Ishikawa (cell line): ENCODE measurements around the gene PDZD7.

Experiments used
- CEBPB ChIP-seq: IDR thresholded peaks from 2 replicates; pipeline ENCODE4 v1.6.1; 2012
- CREB1 ChIP-seq: IDR thresholded peaks from 2 replicates; pipeline ENCODE4 v1.6.1; 2012; ENCODE audit warnings: low read depth
- EGR1 ChIP-seq: IDR thresholded peaks from 2 replicates; pipeline ENCODE4 v1.6.1; 2012
- EP300 ChIP-seq: IDR thresholded peaks from 2 replicates; pipeline ENCODE4 v1.6.1; 2012; ENCODE audit warnings: borderline replicate concordance
- FOXM1 ChIP-seq: IDR thresholded peaks from 2 replicates; pipeline ENCODE4 v1.6.1; 2012; ENCODE audit warnings: low read depth, borderline replicate concordance
- NFIC ChIP-seq: IDR thresholded peaks from 2 replicates; pipeline ENCODE4 v1.6.1; 2012
- RAD21 ChIP-seq: IDR thresholded peaks from 2 replicates; pipeline ENCODE4 v1.6.1; 2012; ENCODE audit warnings: low read depth
- REST ChIP-seq: IDR thresholded peaks from 2 replicates; pipeline ENCODE4 v1.6.1; 2012; ENCODE audit warnings: low read depth, mild to moderate bottlenecking
- TAF1 ChIP-seq: IDR thresholded peaks from 2 replicates; pipeline ENCODE4 v1.6.1; 2012; ENCODE audit warnings: low read depth, mild to moderate bottlenecking
- TCF12 ChIP-seq: IDR thresholded peaks from 2 replicates; pipeline ENCODE4 v1.6.1; 2012; ENCODE audit warnings: low read depth
- TEAD4 ChIP-seq: IDR thresholded peaks from 2 replicates; pipeline ENCODE4 v1.6.1; 2012
- YY1 ChIP-seq: IDR thresholded peaks from 2 replicates; pipeline ENCODE4 v1.6.1; 2012; ENCODE audit warnings: low read depth
- ZBTB7A ChIP-seq: IDR thresholded peaks from 2 replicates; pipeline ENCODE4 v1.6.1; 2012; ENCODE audit warnings: low read depth
- TF ChIP-seq, protein P1 (sequence below): IDR thresholded peaks from 2 replicates; pipeline ENCODE4 v1.6.1; 2012
- TF ChIP-seq, protein P2 (sequence below): IDR thresholded peaks from 2 replicates; pipeline ENCODE4 v1.6.1; 2012

Gene PDZD7

GRCh38 chr10:101042667-101043362 is 11.9 kb upstream of the PDZD7 start:
- TF ChIP-seq NFIC (no peak), EGR1 (no peak), YY1 (no peak), TEAD4 (0 out of 2 replicates have a peak, but pooled peaks have one; percentile 46), TAF1 (peak; percentile 65)
- TF ChIP-seq, protein P1, sequence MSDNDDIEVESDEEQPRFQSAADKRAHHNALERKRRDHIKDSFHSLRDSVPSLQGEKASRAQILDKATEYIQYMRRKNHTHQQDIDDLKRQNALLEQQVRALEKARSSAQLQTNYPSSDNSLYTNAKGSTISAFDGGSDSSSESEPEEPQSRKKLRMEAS: peak; percentile 18; the same call in 1 of the 2 replicates

DNA sequence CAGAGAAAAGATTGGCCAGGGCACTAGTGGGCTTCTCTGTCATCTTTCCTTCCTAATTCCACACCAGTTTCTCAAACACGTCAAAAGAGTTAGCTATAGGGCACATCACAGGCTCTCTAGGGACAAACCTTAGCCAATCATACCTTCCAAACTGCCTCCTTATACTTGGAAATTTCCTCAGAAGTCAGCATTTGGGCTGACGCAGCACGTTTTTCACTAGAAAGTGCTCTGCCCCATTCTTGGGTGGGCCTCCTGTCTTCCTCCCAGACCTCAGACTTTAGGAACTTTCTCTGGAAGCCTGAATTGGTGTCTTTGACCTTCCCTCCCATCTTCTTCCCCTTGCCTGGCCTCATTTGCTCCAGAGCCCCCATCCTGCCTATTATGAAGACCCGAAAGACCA is 11.2 kb upstream of the PDZD7 start:
- TF ChIP-seq NFIC (no peak), ZBTB7A (no peak), TEAD4 (no peak), CEBPB (no peak), TCF12 (no peak), EGR1 (no peak), RAD21 (no peak)
- TF ChIP-seq, protein P1: no peak
- TF ChIP-seq, protein P2, sequence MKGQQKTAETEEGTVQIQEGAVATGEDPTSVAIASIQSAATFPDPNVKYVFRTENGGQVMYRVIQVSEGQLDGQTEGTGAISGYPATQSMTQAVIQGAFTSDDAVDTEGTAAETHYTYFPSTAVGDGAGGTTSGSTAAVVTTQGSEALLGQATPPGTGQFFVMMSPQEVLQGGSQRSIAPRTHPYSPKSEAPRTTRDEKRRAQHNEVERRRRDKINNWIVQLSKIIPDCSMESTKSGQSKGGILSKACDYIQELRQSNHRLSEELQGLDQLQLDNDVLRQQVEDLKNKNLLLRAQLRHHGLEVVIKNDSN: no peak

DNA sequence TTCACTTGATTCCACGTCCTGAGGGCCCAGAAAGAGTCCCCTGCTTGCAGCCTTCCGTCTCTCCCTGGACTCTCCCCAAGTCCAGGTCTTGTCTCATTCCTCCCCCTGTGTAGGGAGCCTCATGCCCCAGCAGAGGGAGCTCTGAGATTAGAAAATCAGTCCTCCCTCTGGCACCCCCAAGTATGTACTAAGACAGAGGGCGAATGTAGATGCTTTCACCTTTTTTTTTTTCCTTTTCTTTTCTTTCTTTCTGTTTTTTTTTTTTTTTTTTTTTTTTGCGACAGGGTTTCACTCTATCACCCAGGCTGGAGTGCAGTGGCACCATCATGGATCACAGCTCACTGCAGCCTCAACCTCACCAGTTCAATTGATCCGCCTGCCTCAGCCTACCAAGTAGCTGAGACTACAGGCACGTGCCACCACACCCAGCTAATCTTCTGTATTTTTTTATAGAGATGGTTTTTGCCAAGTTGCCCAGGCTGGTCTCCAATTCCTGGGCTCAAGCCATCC is 10.4 kb upstream of the PDZD7 start:
- peak; percentile 94 for TF ChIP-seq RAD21
- TF ChIP-seq, protein P2: no peak
- TF ChIP-seq EP300: no peak
- TF ChIP-seq CREB1: no peak
- no peak for TF ChIP-seq EGR1
- TF ChIP-seq TCF12: no peak
- no peak for TF ChIP-seq ZBTB7A
- TF ChIP-seq NFIC: no peak

DNA sequence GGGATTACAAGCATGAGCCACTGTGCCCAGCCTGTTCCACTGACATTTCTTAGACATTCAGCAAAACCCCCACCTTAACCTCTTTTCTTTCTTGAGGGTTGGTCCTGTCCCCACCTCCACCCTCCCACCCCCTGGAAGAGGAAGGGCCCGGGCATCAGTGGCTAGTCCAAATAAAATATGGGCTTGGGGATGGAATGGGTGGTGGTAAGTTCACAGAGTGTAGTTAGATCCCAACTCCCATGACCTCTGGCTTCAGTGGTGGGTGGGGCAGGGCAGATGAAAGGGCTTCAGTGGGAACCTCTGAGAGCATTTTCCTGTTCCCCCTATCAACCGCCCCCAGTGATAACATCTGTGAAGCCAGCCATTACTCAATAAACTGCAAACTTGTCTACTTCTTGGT is 9.9 kb upstream of the PDZD7 start:
- TF ChIP-seq, protein P2: no peak
- TF ChIP-seq TEAD4: no peak
- TF ChIP-seq ZBTB7A: no peak
- TF ChIP-seq TAF1: no peak
- TF ChIP-seq, protein P1: no peak
- no peak for TF ChIP-seq RAD21
- TF ChIP-seq CEBPB: no peak
- no peak for TF ChIP-seq EP300

DNA sequence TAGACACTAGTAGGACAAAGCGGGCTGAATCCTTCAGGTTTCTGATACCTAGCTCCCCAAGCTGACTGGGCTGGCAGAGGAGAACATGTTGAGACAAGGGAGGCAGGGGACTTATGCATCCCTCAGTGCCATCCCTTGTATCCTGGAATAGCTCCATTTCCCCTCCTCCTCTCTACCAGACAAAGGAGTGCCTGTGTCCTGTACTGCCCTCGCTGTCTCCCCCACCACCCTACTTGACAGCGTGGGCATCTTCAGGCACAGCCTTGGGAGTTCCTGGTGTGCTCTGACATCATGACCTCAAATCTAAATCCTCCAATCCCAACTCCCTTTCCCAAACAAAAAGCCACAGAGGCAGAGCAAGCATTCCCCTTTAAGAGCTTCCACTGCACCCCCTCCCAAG is 9.1 kb upstream of the PDZD7 start:
- TF ChIP-seq TEAD4: no peak
- TF ChIP-seq EGR1: no peak
- TF ChIP-seq TAF1: no peak
- TF ChIP-seq, protein P2: no peak
- TF ChIP-seq TCF12: no peak
- no peak for TF ChIP-seq CEBPB
- TF ChIP-seq FOXM1: no peak
- TF ChIP-seq ZBTB7A: no peak
- TF ChIP-seq REST: no peak
- TF ChIP-seq RAD21: no peak
- no peak for TF ChIP-seq NFIC

- no peak for TF ChIP-seq EP300
- no peak for TF ChIP-seq EGR1
- no peak for TF ChIP-seq REST
- no peak for TF ChIP-seq YY1
- TF ChIP-seq ZBTB7A: no peak
- TF ChIP-seq, protein P1: no peak
- TF ChIP-seq TEAD4: no peak
- no peak for TF ChIP-seq CEBPB
- no peak for TF ChIP-seq RAD21
- TF ChIP-seq CREB1: no peak
- TF ChIP-seq NFIC: no peak
- TF ChIP-seq TCF12: no peak
- TF ChIP-seq FOXM1: no peak
These were observed 7.6 kb upstream of the PDZD7 start for GRCh38 chr10:101038484-101038883.
